Retina (tissue), 1 donor: ENCODE results near the gene CA11.

Source experiments
- DNase-seq: peaks from one replicate; pipeline ENCODE4 v3.0.0-alpha.2; 2016

The CA11 gene

DNA sequence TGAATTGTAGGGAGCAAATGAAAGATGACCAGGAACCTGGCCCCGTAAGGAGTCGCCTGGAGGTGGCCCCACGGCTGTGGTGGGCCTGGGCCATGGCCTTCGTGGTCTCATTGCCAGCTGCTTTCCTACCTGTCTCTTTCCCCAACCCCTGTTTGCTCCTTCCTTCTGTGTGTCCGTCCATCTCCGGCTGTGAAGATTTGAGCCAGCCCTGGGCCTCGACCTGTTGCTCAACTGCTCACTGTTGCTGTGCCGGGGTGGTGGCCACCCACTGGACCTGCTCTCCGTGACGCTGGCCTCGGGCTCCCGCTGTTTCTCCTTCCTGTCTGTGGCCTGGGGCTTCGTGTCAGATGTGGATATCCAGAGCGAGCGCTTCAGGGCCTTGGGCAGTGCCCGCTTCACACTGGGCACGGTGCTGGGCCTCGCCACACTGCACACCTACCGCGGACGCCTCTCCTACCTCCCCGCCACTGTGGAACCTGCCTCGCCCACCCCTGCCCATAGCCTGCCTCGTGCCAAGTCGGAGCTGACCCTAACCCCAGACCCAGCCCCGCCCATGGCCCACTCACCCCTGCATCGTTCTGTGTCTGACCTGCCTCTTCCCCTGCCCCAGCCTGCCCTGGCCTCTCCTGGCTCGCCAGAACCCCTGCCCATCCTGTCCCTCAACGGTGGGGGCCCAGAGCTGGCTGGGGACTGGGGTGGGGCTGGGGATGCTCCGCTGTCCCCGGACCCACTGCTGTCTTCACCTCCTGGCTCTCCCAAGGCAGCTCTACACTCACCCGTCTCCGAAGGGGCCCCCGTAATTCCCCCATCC is 17.3 kb downstream of the CA11 start:
- DNase-seq: no peak

- DNase-seq: no peak
Observed at GRCh38 chr19:48627865-48628314, 18.1 kb downstream of the CA11 start.

DNA sequence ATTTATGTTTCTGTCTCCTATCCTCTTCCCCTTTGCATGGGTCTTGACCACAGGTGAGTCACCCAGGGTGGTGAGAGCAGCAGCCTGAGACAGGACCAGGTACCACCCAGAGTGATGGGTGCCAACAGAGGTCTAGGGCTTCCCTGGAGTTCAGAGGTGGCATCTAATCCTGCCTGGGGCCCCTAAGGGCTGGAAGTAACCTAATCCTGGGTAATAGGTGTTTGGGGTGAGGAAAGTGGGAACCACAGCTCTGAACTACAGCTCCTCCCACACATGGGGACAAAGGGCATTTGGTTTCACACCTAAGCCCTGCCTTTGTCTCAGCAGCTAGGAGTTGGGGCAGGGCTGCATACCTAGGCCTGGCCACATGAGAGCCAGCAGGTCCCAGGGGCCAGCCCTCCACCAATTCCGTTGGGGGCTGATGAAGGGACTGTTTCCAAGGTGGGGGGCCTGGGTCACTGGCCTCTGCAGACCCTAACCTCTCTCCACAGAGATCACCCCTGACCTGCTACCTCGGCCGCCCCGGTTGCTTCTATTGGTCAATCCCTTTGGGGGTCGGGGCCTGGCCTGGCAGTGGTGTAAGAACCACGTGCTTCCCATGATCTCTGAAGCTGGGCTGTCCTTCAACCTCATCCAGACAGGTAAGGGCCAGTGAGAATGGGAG is 18.7 kb downstream of the CA11 start:
- no peak for DNase-seq

DNA sequence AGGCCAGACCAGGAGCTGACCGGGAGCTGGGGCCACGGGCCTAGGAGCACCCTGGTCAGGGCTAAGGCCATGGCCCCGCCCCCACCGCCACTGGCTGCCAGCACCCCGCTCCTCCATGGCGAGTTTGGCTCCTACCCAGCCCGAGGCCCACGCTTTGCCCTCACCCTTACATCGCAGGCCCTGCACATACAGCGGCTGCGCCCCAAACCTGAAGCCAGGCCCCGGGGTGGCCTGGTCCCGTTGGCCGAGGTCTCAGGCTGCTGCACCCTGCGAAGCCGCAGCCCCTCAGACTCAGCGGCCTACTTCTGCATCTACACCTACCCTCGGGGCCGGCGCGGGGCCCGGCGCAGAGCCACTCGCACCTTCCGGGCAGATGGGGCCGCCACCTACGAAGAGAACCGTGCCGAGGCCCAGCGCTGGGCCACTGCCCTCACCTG is 20.1 kb downstream of the CA11 start:
- no peak for DNase-seq

DNA sequence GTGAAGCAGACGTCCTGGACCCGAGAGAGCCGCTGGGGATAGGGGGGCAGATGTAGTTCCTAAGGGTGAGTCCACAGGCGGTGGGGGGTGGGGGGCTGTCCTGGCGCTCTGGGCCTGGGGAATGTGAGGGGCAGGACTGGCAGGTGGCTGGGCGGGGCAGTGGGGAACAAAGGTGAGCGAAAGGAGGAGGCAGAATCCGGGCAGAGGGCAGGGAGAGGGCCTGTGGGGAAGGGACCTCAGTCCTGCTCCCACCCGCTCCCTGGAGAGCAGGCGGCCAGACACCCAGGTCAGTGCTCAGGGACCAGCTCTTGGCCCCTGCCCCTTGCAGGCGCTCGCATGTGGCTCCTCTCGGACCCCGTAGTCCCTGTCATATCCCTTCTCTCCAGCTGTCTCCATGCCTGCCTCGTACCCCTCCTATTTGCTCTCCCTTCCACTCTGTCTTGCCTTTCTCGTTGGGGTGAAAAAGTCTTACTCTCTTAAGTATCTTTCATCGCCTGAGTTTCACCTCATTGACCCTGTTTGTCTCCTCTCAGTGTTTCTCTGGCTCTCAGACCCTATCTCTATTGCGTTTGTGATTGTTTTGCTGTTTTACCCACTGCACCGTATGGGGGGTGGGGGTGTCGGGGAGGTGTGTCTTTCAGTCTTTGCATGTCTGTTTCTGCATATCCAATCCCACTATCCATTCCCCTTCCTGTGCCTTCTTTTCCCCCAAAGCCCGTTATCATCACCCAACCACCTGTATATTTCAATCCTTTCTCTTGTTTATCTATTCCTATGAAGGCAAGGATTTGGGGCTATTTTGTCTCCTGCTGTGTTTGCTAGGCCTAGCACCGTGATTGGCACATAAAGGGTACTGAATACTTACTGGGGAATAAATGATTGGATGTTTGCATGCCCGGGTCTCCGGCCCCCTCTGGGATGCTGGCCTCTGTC is 20.9 kb downstream of the CA11 start:
- DNase-seq: no peak

DNA sequence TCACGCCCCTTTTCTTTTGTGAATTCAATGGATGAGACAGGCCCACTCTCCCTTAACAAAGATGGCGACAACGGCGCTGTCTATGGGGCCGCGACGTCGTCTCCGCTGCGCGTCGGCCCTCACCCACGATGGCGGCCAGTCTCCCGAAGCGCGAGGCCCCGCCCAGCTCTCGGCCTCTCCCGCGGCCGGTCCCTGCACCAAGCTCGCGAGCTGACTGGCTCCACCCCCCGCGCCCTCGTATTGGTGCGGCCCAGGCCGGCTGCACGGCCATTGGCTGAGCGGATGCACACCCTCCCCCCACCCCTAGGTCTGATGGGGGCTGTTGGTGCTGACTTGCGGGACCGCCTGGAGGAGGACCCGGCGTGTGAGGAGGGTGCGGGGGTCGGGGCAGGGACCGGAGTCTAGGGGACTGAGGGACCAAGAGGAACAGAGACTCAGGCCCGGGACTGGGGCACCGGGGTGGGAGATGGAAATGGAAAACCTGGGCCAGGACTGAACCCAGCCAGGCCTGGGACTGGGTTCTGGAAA is 21.9 kb downstream of the CA11 start:
- peak; percentile 95 for DNase-seq

- no peak for DNase-seq
Observed at GRCh38 chr19:48623556-48624066, 22.4 kb downstream of the CA11 start.

- DNase-seq: no peak
Observed at GRCh38 chr19:48619692-48620585, 26.0 kb downstream of the CA11 start.

DNA sequence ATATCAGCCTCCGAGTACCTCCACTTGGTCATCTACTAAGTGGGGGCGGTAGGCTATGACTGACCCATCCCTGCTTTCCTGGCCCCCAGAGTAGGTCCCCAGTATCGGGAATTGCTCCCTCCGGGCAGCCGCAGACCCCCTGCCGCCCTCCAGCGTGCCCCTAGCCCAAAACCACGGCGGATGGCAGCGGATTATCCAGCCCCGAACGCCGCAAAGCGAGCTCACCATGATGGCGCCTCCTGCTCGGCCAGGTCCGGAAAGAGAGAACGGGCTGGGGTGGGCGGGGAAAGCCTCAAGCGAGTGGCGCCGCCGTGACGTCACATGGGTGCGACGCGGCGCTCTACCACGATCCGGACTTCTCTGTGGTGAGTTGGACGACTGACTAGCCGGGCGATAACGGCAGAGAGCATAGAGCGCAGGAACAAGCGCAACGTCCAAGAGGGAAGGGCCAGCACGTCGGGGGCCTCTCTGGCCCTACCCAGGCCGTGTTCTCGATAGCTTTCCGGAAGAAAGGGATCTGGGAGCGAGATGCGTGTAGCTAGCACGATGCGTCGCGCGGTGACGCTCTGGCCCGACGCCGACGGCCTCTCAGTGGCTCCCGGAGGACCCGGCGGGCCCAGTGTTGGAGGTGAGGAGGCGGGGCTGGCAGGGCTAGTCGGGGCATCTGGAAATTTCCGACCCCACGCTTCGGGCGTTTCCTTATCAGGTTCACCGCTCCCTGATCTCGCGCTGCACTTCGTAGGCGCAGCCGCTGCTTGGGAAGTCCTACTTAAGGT is 26.9 kb downstream of the CA11 start, which contains the start of the genes RPL18 and SPHK2:
Gene RPL18, minus strand, starts transcription at position 263 of the 776 bp plus-strand sequence. Its CDS starts 35 bp downstream, at position 228.
Gene SPHK2, plus strand, starts transcription at position 591 of the 776 bp plus-strand sequence. CDS start 1,009 bp downstream, outside the sequence.
- DNase-seq: peak; percentile 98

DNA sequence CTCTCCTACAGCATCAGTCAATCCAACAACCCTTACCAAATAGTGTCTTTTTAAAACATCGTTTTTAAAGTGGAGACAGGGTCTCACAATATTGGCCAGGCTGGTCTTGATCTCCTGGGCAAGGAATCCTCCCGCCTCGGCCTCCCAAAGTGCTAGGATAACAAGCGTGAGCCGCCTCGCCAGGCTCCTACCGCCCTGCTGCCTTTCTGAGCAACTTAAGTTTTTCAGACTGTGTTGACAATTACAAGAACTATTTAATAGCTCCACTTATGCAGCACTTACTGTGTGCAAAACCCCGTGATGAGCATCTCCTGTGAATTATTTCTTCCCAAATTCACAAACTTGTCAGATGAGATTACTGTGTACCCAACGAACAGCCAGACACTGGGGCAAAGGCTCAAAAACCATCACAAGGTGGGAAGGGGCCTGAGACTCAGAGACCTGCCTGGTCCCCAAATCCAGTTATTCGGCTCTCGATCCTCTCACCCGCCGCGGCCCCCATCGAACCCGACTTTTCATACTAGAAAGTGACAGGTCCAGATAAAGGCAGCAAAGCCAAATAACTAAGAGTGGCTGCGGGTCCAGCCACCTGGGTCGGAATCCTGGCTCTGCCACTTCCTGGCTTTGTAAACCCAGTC is 27.6 kb downstream of the CA11 start:
- no peak for DNase-seq

DNA sequence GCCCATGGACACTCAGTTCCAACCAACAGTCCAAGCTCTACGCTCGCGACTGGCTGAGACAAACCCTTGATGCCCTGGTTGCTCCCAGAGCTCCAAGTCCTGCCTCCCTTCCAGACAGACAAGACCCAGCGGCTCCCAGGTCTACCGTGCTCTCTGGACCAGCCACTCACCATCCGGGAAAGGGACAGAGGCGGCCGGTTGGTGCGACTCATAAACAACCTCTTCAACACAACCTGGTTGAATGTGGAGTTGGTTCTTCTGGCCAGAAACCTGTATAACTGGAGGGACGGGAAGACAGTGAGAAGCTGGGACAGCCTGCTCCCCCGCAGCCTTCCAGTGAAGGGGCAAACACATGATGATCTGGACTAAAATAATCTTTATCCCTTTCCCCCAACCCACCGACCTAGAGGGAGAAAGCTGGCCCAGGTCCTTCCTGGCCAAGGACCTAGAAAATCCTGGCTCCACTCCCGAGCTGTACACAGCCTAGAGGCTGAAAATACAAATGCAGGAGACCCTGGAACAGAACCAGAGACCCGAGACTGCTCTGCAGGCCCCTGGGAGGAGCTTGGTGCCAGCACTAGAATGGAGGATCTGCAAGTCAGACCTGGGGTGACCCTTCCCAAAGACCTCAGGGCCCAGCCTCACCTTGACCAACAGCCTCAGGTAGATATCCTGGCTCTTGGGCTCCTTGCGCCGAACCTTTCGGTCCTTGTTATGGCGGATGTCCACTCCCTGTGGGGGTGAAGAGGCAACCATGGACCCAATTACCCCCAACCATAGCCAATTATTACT is 28.6 kb downstream of the CA11 start:
- no peak for DNase-seq

GRCh38 chr19:48616491-48617056 is 29.4 kb downstream of the CA11 start:
- DNase-seq: no peak

- no peak for DNase-seq
Observed at GRCh38 chr19:48616041-48616436, 29.9 kb downstream of the CA11 start.

DNA sequence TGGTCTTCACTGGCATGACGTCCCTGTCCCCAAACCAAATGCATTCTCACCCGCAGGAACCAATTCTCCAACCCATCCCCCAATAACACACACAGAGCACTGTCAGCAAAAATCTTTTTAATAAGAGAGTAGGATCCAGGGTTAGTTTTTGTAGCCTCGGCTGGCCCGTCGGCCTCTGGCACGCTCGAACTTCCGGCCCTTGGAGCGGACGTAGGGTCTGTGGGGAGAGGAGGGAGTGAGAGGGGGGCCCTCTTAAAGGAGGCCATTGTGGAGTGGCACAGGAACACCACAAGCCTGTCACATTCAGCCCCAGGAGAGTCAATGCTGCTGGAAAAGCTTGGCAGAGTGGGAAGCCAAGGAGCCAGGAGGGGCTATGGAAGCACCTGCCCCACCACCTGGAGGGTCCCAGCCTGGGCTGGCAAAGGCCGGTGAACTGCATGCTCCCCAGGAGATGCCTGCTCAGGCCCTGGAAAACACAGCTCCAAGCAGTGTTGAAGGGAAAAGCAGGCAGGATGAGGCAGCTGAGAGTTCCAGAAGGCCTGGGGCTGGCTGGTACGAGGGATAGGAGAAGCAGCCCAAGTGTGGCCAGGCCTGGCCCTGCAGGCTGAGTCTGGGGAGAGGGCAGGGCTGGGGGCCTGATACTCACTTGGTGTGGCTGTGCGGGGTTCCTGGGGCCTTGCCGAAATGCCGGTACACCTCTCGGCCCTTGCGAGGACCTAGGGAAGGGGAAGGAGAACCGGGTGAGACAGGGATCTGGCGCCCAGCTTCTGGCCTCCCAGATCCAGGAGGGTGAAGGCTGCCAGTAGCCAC is 30.6 kb downstream of the CA11 start:
- DNase-seq: no peak

- no peak for DNase-seq
Observed at GRCh38 chr19:48614436-48615230, 31.4 kb downstream of the CA11 start, which contains the start of gene FAM83E. Gene FAM83E, minus strand, starts transcription at chr19:48615076. Its CDS starts 1,704 bp downstream, at chr19:48613372.

GRCh38 chr19:48613852-48614435 is 32.0 kb downstream of the CA11 start:
- no peak for DNase-seq
